ENCODE data around the gene ZNF337. TPM values are rescaled to one million over a fixed set of nuclear protein-coding genes. Genes with fewer than 3 reads are reported as not detected.

The ZNF337 gene
- total and polyA plus RNA-seq, 2 donors (not counting 3 experiments of a cell fraction or from before 2014, with no cell fraction given): 8.5 to 16.7 TPM

DNA sequence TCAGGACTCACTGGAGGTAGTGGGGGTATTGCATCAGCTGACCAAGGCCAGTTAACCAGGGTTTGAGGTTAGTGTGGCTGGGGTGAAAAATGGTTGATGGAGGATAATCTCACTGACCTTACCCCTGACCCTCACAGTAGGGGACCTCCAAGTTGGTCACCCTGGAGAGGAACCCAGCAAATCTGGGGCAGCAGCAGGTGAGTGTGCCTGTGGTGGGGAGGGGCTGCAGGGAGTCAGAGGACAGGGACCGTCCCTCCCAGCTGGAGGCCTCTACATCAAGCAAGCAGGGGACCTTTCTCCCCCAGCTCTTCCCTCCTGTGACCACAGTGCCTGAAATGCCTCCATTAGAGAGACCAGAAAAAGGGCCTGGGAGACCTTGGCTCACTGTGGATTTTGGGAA, 49.1 kb upstream of the ZNF337 start:
- ChIA-PET CTCF (no interaction called here), POLR2A (no interaction called here)
- intact Hi-C loops (cut with micrococcal nuclease): no loop called here
- TF ChIP-seq POLR2A (IDR thresholded peaks at IDR 0.05; ENCODE audit: low read depth, low read length) (no peak), POLR2AphosphoS5 (IDR thresholded peaks at IDR 0.05; ENCODE audit: insufficient read depth, low read depth, low read length) (no peak), CTCF (IDR thresholded peaks at IDR 0.05; ENCODE audit: extremely low read depth in 1 of 2, insufficient read depth in 1 of 2, low read depth in 1 of 2, low read length in 2 of 2) (no peak)
- Histone ChIP-seq H3K9me1 (replicated peaks; ENCODE audit: control insufficient read depth, extremely low read depth, insufficient read depth, low read length) (no peaks in the 10 kb centered on the region), H4K20me1 (replicated peaks; ENCODE audit: control insufficient read depth, extremely low read depth, insufficient read depth, low read length) (no peaks in the 10 kb centered on the region), H3K79me2 (ENCODE audit: control insufficient read depth, insufficient read depth, low read length) (no peaks in the 10 kb centered on the region), H3K36me3 (ENCODE audit: control insufficient read depth in 2 of 2, extremely low read depth in 1 of 2, insufficient read depth in 2 of 2, low read length in 2 of 2) (no peaks in the 10 kb centered on the region), H3K27me3 (ENCODE audit: control insufficient read depth in 2 of 2, insufficient read depth in 2 of 2, low read length in 2 of 2) (peaks cover 0 to 3% of the 10 kb centered on the region in 2 experiments), H3K4me3 (replicated peaks in 1 of 3; ENCODE audit: insufficient read depth in 1 of 3, low read depth in 1 of 3, low read length in 3 of 3) (no peak overlapping the region), H3K27ac (ENCODE audit: insufficient read depth, low read depth, low read length) (no peak overlapping the region), H3K9ac (replicated peaks; ENCODE audit: extremely low read depth, insufficient read depth, low read length) (no peak overlapping the region), H3K9me3 (replicated peaks; ENCODE audit: control insufficient read depth, insufficient read depth, low read length) (no peaks in the 10 kb centered on the region), H3K4me2 (ENCODE audit: insufficient read depth, low read length) (no peak overlapping the region), H3K4me1 (ENCODE audit: control insufficient read depth, extremely low read depth, insufficient read depth, low read length) (no peaks in the 10 kb centered on the region), H2AFZ (ENCODE audit: low read depth, low read length) (no peak overlapping the region)
- DNase-seq (ENCODE audit: low read depth, low spot score) (no peak), FAIRE-seq (no peak)
- dilution Hi-C loops (cut with MboI; ENCODE audit: extremely low pct_ligation_motif_present, low sequenced_read_pairs): no loop called here
- BruUV-seq (replicated peaks): no TSS peak

DNA sequence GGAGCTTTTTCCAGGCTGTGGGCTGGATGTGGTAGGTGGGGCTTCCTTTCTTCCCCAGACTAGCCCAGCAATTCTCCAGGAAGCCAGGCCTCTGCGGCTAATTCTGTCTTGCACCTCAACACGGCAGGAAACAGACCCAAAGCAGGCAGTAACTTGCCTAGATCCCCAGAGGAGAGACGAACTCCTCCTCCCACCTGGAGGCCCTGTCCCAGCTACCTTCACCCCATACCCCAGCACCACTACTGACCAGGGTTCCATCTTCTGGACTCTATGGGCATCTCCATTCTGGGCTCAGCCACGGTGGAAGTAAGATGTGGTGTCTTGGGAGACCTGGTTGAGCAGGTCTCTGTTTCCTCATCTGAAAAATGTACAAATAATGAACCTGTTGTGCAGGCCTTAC, 48.4 kb upstream of the ZNF337 start:
- FAIRE-seq: no peak
- dilution Hi-C loops (cut with MboI; ENCODE audit: extremely low pct_ligation_motif_present, low sequenced_read_pairs): no loop called here
- Histone ChIP-seq H3K27ac (ENCODE audit: insufficient read depth, low read depth, low read length) (no peak overlapping the region), H3K4me3 (replicated peaks in 1 of 3; ENCODE audit: insufficient read depth in 1 of 3, low read depth in 1 of 3, low read length in 3 of 3) (no peak overlapping the region), H3K9me3 (replicated peaks; ENCODE audit: control insufficient read depth, insufficient read depth, low read length) (no peaks in the 10 kb centered on the region), H2AFZ (ENCODE audit: low read depth, low read length) (no peak overlapping the region), H3K4me2 (ENCODE audit: insufficient read depth, low read length) (no peak overlapping the region), H3K79me2 (ENCODE audit: control insufficient read depth, insufficient read depth, low read length) (no peaks in the 10 kb centered on the region), H3K36me3 (ENCODE audit: control insufficient read depth in 2 of 2, extremely low read depth in 1 of 2, insufficient read depth in 2 of 2, low read length in 2 of 2) (no peaks in the 10 kb centered on the region), H3K9ac (replicated peaks; ENCODE audit: extremely low read depth, insufficient read depth, low read length) (no peak overlapping the region), H3K9me1 (replicated peaks; ENCODE audit: control insufficient read depth, extremely low read depth, insufficient read depth, low read length) (no peaks in the 10 kb centered on the region), H3K4me1 (ENCODE audit: control insufficient read depth, extremely low read depth, insufficient read depth, low read length) (no peaks in the 10 kb centered on the region), H3K27me3 (ENCODE audit: control insufficient read depth in 2 of 2, insufficient read depth in 2 of 2, low read length in 2 of 2) (peaks cover 0 to 3% of the 10 kb centered on the region in 2 experiments), H4K20me1 (replicated peaks; ENCODE audit: control insufficient read depth, extremely low read depth, insufficient read depth, low read length) (no peaks in the 10 kb centered on the region)
- no peak for DNase-seq (ENCODE audit: low read depth, low spot score)
- no peak for TF ChIP-seq GATA2 (IDR thresholded peaks at IDR 0.05; ENCODE audit: insufficient read depth, insufficient read length, low read depth, low read length)
- TF ChIP-seq, protein P1, sequence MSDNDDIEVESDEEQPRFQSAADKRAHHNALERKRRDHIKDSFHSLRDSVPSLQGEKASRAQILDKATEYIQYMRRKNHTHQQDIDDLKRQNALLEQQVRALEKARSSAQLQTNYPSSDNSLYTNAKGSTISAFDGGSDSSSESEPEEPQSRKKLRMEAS (IDR thresholded peaks at IDR 0.05; ENCODE audit: insufficient read depth, insufficient read length): no peak
- TF ChIP-seq POLR2AphosphoS5 (IDR thresholded peaks at IDR 0.05; ENCODE audit: insufficient read depth, low read depth, low read length): no peak
- TF ChIP-seq FOS (IDR thresholded peaks at IDR 0.05; ENCODE audit: borderline replicate concordance, insufficient read depth, low read length): no peak
- TF ChIP-seq EZH2 (IDR thresholded peaks at IDR 0.05; ENCODE audit: borderline replicate concordance, low read depth, low read length, severe bottlenecking): no peak
- no peak for TF ChIP-seq JUN (IDR thresholded peaks at IDR 0.05; ENCODE audit: borderline replicate concordance, insufficient read depth, insufficient read length, low read depth)
- TF ChIP-seq CTCF (IDR thresholded peaks at IDR 0.05; ENCODE audit: extremely low read depth in 1 of 2, insufficient read depth in 1 of 2, low read depth in 1 of 2, low read length in 2 of 2): no peak
- no peak for TF ChIP-seq POLR2A (IDR thresholded peaks at IDR 0.05; ENCODE audit: low read depth, low read length)
- intact Hi-C loops (cut with micrococcal nuclease): no loop called here
- ChIA-PET POLR2A (no interaction called here), CTCF (no interaction called here)
- no TSS peak for BruUV-seq (replicated peaks)

Measured in endothelial cell of umbilical vein (primary cell).